Activated CD8-positive, alpha-beta memory T cell treated with anti-CD3 and anti-CD28 coated beads for 1 hour (primary cell): ENCODE measurements around the gene CHGA.

ENCODE experiments used
- DNase-seq, 2 donors: peaks; one replicate each; pipeline ENCODE4 v3.0.0-alpha.2; 2020; ENCODE audit warnings: low read depth in 1 of 2; ENCODE audit errors: extremely low read depth in 1 of 2

CHGA gene

GRCh38 chr14:92976268-92976667 lies 53.3 kb downstream of the CHGA start:
- DNase-seq = no peak

- DNase-seq = no peak
Measured at GRCh38 chr14:92978229-92979021, 55.5 kb downstream of the CHGA start.

DNA sequence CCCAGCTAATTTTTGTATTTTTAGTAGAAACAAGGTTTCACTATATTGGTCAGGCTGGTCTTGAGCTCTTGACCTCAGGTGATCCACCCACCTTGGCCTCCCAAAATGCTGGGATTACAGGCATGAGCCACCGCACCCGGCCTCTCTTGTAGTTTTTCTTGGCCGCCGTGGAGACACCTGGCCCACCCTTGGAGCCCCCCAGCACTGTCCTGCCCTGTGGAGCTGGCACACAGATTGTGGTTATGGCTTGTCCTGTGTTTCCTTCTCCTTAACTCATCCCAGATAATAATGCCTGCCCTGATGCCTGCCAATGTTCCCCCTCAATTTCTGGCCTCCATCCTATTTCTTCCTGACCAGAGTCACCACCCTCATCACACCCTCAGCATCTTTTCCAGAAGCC lies 57.9 kb downstream of the CHGA start:
- DNase-seq = no peak

DNA sequence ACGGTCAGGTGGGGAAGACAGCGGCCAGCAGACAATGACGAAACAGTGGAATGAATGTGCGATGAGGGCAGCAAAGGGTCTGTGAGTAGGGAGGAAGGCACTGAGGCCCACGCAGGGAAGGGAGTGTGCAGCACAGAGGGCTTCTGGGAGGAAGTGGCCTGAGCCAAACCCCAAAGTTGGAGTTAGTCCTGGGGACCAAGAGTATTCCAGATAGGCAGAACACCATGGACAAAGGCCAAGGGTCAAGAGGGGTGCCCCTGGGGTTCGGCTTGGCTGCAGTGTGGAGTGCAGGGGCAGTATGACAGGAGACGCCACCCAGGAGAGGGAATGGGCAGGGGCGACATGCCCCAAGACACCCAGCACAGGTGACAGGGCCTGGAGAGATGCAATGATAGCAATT lies 58.8 kb downstream of the CHGA start:
- no peak for DNase-seq

- no peak for DNase-seq
Measured at GRCh38 chr14:92982956-92983355, 60.0 kb downstream of the CHGA start.

DNA sequence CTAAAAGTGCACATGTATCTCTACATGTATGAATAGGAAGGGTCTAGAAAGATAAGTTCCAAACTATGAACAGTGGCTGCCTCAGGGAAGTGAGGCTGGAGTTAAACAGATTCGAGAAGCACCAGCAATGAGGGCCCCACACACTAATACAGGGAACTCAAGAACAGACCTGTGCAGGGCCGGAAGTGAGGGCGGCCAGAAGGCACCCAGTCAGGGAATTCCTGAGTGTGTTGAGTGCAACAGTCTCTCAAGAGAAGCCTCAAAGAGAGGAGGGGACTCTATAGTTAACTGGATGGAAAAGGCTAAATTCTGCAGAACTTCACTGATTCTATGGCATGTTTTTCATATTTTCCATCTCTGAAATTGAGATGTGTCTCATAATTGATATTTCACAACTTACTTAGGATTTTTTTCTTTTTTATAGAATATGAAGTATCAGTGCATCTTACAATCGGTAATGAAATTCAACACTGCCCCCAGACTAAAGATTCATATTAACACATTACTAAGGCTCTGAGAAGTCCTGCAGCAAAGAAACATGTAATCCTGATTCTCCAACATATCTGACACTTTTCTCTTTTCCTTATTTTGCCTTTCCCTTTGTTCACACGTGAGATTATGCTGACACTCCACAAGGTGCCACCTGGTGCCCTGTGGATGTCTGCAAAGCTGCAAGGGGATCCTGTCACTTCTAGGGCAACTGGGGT lies 61.3 kb downstream of the CHGA start:
- DNase-seq = no peak
